ENCODE data around the gene CSTPP1.

DNA sequence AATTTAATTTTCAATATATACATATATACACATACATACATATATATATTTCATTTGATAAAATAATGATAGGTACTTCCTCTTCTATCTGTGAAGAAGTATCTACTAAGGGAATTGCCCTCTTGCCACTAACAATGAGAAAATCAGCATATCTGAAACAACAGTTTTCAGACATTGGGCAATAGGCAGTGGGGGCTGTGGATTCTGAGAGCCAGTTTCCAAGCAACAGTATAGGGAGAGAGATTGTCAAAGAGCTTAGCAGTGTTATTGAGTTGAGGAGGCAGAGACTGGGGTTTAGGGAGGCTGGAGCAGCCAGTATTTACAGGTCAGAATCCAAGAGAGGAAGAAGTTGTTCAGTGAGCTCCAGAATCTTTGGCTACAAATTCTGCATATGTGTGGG lies 120.8 kb downstream of the CSTPP1 start:
- TF ChIP-seq, protein P1, sequence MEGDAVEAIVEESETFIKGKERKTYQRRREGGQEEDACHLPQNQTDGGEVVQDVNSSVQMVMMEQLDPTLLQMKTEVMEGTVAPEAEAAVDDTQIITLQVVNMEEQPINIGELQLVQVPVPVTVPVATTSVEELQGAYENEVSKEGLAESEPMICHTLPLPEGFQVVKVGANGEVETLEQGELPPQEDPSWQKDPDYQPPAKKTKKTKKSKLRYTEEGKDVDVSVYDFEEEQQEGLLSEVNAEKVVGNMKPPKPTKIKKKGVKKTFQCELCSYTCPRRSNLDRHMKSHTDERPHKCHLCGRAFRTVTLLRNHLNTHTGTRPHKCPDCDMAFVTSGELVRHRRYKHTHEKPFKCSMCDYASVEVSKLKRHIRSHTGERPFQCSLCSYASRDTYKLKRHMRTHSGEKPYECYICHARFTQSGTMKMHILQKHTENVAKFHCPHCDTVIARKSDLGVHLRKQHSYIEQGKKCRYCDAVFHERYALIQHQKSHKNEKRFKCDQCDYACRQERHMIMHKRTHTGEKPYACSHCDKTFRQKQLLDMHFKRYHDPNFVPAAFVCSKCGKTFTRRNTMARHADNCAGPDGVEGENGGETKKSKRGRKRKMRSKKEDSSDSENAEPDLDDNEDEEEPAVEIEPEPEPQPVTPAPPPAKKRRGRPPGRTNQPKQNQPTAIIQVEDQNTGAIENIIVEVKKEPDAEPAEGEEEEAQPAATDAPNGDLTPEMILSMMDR (IDR thresholded peaks at IDR 0.05; ENCODE audit: poor library complexity, severe bottlenecking) = no peak
- TF ChIP-seq SMC3 (conservative IDR thresholded peaks at IDR 0.05; ENCODE audit: poor library complexity) (no peak), POLR2AphosphoS5 (IDR thresholded peaks at IDR 0.05) (no peak), TAF1 (IDR thresholded peaks at IDR 0.05; ENCODE audit: low read depth) (no peak), EP300 (conservative IDR thresholded peaks at IDR 0.05; ENCODE audit: poor library complexity, severe bottlenecking) (no peak), EZH2 (IDR thresholded peaks at IDR 0.05; ENCODE audit: borderline replicate concordance, insufficient read depth, low read length, poor library complexity, severe bottlenecking) (no peak), RAD21 (conservative IDR thresholded peaks at IDR 0.05) (no peak), MXI1 (conservative IDR thresholded peaks at IDR 0.05; ENCODE audit: poor library complexity, severe bottlenecking) (no peak)
- TF ChIP-seq, protein P2, sequence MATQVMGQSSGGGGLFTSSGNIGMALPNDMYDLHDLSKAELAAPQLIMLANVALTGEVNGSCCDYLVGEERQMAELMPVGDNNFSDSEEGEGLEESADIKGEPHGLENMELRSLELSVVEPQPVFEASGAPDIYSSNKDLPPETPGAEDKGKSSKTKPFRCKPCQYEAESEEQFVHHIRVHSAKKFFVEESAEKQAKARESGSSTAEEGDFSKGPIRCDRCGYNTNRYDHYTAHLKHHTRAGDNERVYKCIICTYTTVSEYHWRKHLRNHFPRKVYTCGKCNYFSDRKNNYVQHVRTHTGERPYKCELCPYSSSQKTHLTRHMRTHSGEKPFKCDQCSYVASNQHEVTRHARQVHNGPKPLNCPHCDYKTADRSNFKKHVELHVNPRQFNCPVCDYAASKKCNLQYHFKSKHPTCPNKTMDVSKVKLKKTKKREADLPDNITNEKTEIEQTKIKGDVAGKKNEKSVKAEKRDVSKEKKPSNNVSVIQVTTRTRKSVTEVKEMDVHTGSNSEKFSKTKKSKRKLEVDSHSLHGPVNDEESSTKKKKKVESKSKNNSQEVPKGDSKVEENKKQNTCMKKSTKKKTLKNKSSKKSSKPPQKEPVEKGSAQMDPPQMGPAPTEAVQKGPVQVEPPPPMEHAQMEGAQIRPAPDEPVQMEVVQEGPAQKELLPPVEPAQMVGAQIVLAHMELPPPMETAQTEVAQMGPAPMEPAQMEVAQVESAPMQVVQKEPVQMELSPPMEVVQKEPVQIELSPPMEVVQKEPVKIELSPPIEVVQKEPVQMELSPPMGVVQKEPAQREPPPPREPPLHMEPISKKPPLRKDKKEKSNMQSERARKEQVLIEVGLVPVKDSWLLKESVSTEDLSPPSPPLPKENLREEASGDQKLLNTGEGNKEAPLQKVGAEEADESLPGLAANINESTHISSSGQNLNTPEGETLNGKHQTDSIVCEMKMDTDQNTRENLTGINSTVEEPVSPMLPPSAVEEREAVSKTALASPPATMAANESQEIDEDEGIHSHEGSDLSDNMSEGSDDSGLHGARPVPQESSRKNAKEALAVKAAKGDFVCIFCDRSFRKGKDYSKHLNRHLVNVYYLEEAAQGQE (IDR thresholded peaks at IDR 0.05; ENCODE audit: borderline replicate concordance) = no peak
